Progenitor cell of endocrine pancreas (in vitro differentiated cells): ENCODE results near the gene COPG2. TPM values are rescaled to one million over a fixed set of nuclear protein-coding genes. Genes with fewer than 3 reads are reported as not detected.
"Not testable (repeated sequence)": the region's sequence is repeated elsewhere in the genome, so short reads cannot be mapped to it uniquely, and the experiment has no call there.

Experiments used
- DNase-seq: peaks from one replicate; pipeline ENCODE4 v3.0.0; 2021; ENCODE audit warnings: low spot score; ENCODE audit not compliant: unreplicated experiment
- H3K27ac Mint-ChIP-seq: 2 replicates; pipeline ENCODE4 v1.8.0; 2021; ENCODE audit warnings: mild to moderate bottlenecking, moderate library complexity, mixed read lengths
- H3K27me3 Mint-ChIP-seq: 2 replicates; pipeline ENCODE4 v1.8.0; 2021; ENCODE audit warnings: mixed read lengths
- H3K36me3 Mint-ChIP-seq: 2 replicates; pipeline ENCODE4 v1.8.0; 2022; ENCODE audit warnings: mixed read lengths; ENCODE audit not compliant: insufficient read depth
- H3K4me1 Mint-ChIP-seq: 2 replicates; pipeline ENCODE4 v1.8.0; 2021; ENCODE audit warnings: low read depth, mixed read lengths
- H3K4me3 Mint-ChIP-seq: 2 replicates; pipeline ENCODE4 v1.8.0; 2021; ENCODE audit warnings: low read depth, mild to moderate bottlenecking, moderate library complexity, mixed read lengths
- H3K9me3 Mint-ChIP-seq: 2 replicates; pipeline ENCODE4 v1.8.0; 2021; ENCODE audit warnings: low read depth, mixed read lengths
- CTCF ChIP-seq: fragments of 200-600 bp; sonication (generic); IDR thresholded peaks from one replicate; pipeline ENCODE4 v1.5.0; 2021; ENCODE audit warnings: antibody characterized with exemption, mild to moderate bottlenecking; ENCODE audit not compliant: unreplicated experiment
- total RNA-seq: library from RNA; stranded (reverse); gene quantifications from 2 replicates; pipeline ENCODE4 v1.2.1, GENCODE V29; 2021

COPG2 gene
- total RNA-seq, 1 donor from 2014 or later = 57.6 TPM

GRCh38 chr7:130553398-130554029 is 115.0 kb downstream of the COPG2 start:
- Mint-ChIP-seq H3K9me3 (peaks cover 4% of the 10 kb centered on the region), H3K27ac (peak overlapping the region; percentile 20), H3K4me1 (peaks cover 6% of the 10 kb centered on the region), H3K4me3 (no peak overlapping the region), H3K36me3 (peaks cover 17% of the 10 kb centered on the region), H3K27me3 (no peaks in the 10 kb centered on the region)
- DNase-seq = no peak
- TF ChIP-seq CTCF = no peak

GRCh38 chr7:130544356-130544755 is 124.2 kb downstream of the COPG2 start:
- no peaks in the 10 kb centered on the region for H3K27me3 Mint-ChIP-seq
- no peak overlapping the region for H3K27ac Mint-ChIP-seq
- TF ChIP-seq CTCF = no peak
- no peak for DNase-seq
- no peak overlapping the region for H3K4me3 Mint-ChIP-seq
- peaks cover 18% of the 10 kb centered on the region for H3K36me3 Mint-ChIP-seq
- H3K9me3 Mint-ChIP-seq = no peaks in the 10 kb centered on the region
- peaks cover 12% of the 10 kb centered on the region for H3K4me1 Mint-ChIP-seq

GRCh38 chr7:130543487-130544010 is 125.0 kb downstream of the COPG2 start:
- H3K4me3 Mint-ChIP-seq = no peak overlapping the region
- no peak for TF ChIP-seq CTCF
- H3K36me3 Mint-ChIP-seq = peaks cover 13% of the 10 kb centered on the region
- H3K9me3 Mint-ChIP-seq = no peaks in the 10 kb centered on the region
- DNase-seq = no peak
- peaks cover 12% of the 10 kb centered on the region for H3K4me1 Mint-ChIP-seq
- H3K27ac Mint-ChIP-seq = no peak overlapping the region
- no peaks in the 10 kb centered on the region for H3K27me3 Mint-ChIP-seq

GRCh38 chr7:130542297-130542696 is 126.3 kb downstream of the COPG2 start:
- H3K4me1 Mint-ChIP-seq = peaks cover 12% of the 10 kb centered on the region
- not testable (repeated sequence) for H3K27me3 Mint-ChIP-seq, H3K36me3 Mint-ChIP-seq, H3K4me3 Mint-ChIP-seq, H3K27ac Mint-ChIP-seq, H3K9me3 Mint-ChIP-seq, DNase-seq

- Mint-ChIP-seq H3K36me3 (peaks cover 11% of the 10 kb centered on the region), H3K4me1 (peaks cover 12% of the 10 kb centered on the region)
- H3K27me3 Mint-ChIP-seq, H3K9me3 Mint-ChIP-seq, H3K4me3 Mint-ChIP-seq, DNase-seq, H3K27ac Mint-ChIP-seq: not testable (repeated sequence)
Measured at GRCh38 chr7:130541287-130541686, 127.3 kb downstream of the COPG2 start.

GRCh38 chr7:130537894-130538293 is 130.7 kb downstream of the COPG2 start:
- not testable (repeated sequence) for H3K27ac Mint-ChIP-seq, H3K27me3 Mint-ChIP-seq, H3K4me3 Mint-ChIP-seq, DNase-seq, H3K9me3 Mint-ChIP-seq, H3K36me3 Mint-ChIP-seq, H3K4me1 Mint-ChIP-seq

GRCh38 chr7:130529417-130529816 is 139.1 kb downstream of the COPG2 start:
- Mint-ChIP-seq H3K9me3 (no peaks in the 10 kb centered on the region), H3K4me1 (no peaks in the 10 kb centered on the region), H3K27me3 (no peaks in the 10 kb centered on the region), H3K27ac (no peak overlapping the region), H3K36me3 (peaks cover 5% of the 10 kb centered on the region), H3K4me3 (no peak overlapping the region)
- TF ChIP-seq CTCF = no peak
- DNase-seq = no peak

GRCh38 chr7:130527752-130528355 is 140.7 kb downstream of the COPG2 start:
- not testable (repeated sequence) for H3K4me3 Mint-ChIP-seq, H3K36me3 Mint-ChIP-seq, H3K27ac Mint-ChIP-seq, H3K9me3 Mint-ChIP-seq, H3K27me3 Mint-ChIP-seq, H3K4me1 Mint-ChIP-seq, DNase-seq
